ENCODE measurements around the gene NOS1AP.

DNA sequence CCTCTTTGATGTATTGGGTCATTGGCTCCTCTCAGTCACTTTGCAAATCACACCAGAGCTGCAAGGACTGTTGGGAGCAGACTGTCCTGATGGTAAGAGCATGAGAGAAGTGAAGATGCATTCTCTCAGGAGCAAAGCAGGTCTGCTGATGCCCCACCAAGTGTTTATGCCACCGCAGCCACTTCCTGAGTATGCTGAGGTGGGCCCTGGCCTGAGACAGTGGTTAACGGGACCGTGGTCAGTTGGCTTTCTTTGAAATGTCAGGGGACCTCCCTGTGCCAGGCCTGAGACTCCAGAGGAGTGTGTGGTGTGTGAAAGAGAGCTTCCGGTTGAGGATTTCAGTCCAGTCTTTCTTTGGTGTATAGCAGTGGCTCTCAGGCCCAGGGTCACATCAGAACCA, 227.7 kb downstream of the NOS1AP start:
- TF ChIP-seq GATA2 (IDR thresholded peaks at IDR 0.05; ENCODE audit: low read depth, low read length) = no peak
- TF ChIP-seq GATA3 (IDR thresholded peaks at IDR 0.05; ENCODE audit: low read depth, low read length) = no peak
